GM18498 (cell line): ENCODE results near the gene FCN1.

ENCODE experiments used
- ATAC-seq: cut with Tn5 transposase; IDR thresholded peaks from one replicate; pipeline ENCODE4 v1.9.1; 2021; ENCODE audit warnings: mild to moderate bottlenecking, moderate library complexity; ENCODE audit not compliant: unreplicated experiment

The FCN1 gene

DNA sequence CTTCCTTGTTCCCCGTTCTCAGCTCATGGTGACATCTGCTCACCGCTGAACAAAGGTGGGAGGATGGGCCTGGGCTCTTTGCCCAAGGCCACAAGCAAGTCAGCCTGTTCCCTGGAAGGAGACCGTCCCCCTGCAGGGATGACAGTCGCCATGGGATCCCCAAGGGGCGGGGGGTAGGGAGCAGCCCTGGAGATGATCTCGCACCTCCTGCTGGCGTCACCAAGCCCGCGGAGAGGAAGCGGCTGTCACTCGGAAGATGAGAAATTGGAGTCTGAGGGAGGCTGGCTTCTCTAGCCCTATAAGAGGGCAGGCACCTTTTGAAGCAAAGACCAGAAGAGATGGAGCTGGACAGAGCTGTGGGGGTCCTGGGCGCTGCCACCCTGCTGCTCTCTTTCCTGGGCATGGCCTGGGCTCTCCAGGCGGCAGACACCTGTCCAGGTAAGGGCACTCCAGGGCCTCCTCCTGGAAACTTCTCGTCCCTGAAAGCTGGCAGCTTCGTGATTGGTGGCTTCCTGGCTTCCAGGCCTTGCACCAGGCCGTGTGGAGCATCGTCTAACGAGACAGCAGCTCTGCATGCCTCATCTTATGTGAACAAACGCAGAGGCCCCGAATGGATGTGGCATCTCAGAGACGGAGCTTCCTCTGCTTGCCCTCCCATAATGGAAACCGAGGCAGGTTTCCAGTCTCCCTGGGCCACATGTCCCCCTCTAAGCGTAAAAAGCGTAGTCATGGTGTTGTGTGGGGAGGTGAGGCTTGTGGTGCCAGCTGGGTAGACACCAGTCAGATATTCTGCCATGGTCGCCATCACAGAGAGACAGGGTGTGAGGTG is 37.0 kb downstream of the FCN1 start, which contains the start of gene FCN2:
Gene FCN2, plus strand, starts transcription at position 327 of the 829 bp plus-strand sequence. Its CDS starts 12 bp downstream, at position 339.
- ATAC-seq, result no peak

DNA sequence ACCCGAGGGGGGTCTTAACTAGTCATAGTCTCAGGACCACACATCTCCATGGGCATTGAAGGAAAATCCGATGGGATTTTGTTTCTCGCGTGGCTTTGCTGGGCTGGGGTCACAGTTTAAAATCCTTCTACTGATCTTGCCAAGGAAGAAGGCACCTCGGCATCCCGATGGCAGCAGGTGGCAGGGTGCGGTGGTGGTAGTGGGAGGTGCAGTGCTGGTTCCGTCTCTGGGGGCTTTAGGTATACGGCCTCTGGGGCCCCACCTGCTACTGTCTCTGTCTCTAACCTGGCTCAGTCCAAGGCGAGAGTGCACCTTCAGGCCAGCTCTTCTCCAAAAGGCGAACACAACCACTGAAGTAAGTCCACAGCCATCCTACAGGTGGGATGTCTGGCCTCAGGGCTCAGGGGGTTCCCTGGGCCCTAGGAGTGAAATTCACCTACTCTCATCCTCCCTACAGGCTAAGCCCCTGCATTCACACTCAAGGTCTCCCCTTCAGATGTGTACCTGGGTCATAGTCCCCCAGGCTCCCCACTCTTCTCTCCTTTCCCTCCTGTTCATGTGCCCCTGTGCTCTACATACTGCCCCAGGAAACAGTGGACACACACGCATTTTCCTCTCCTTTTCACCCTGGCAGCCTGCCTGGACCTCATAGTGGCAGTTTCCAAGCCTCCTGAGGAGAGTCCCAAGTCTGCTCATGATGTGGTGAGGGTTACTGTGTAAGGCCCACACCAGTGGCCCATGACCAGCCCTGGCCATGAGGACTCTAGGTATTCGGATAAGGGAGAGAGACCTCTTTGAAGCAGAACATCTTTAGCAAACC is 37.8 kb downstream of the FCN1 start:
- ATAC-seq, result no peak

- ATAC-seq, result no peak
Measured at GRCh38 chr9:134877541-134877940, 40.2 kb downstream of the FCN1 start.

DNA sequence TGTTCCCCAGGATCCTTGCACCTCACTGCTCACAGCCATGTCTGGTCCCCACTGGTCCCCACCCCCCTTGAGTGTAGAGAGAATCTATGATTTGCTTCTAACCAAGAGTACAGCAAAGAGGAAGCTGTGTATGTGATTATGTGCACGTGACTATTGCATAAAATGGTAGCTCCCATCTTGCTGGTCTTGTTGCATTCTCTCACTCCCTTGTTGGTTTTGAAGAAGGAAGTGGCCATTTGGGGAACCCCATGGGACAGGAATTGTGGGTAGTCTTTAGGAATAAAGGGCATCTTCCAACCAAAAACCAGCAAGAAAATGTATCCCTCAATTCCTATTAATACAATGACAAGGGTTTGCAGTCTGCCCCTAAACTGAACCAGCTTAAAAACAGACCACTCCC is 42.3 kb downstream of the FCN1 start:
- ATAC-seq, result no peak

DNA sequence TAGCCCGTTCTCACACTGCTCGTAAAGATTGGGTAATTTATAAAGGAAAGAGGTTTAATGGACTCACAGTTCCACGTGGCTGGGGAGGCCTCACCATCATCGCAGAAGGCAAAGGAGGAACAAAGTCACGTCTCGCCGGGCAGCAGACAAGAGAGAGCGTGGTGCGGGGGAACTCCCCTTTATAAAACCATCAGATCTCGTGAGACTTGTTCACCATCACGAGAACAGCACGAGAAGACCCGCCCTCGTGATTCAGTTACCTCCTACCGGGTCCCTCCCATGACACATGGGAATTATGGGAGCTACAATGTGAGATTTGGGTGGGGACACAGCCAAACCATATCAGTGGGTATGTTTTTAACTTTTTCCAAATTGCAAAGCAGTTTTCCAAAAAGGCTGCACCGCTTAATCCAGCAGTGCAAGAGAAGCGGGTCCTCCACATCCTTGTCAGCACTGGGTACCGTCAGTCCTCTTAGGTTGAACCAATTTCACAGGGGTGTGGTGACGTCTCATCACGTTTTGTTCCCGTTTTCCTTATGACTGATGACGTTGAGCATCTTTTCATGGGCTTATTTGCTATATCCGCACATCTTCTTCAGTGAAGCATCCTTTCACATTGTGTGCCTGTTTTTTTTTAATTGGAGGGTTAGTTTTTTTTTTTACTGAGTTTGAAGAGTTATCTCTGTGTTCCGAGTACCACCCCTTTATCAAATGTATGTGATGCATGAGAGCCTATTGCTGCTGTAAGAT is 45.1 kb downstream of the FCN1 start:
- ATAC-seq, result no peak

DNA sequence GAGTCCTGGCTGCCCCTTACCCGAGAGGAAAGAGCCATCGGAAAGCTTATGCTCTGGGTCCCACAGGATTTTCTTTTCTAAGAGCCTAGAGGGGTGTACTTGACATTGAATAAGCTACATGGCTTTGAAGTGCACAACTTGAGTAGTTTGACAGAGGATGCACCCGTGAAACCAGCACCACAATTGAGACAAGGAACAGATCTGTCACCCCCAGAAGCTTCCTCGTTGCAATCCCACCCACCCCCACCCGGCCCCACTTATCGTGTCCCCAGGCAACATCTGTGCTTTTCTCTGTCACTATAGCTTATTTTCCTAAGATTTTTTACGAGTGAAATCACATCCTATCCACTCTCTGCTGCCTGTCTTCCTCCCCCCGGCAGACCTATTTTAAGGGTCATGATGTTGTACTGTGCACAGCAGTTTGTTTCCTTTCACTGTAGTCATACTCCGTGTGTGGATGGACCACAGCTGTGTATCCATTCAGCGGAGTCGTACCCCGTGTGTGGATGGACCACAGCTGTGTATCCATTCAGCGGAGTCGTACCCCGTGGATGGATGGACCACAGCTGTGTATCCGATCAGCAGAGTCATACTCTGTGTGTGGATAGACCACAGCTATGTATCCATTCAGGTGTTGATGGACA is 45.9 kb downstream of the FCN1 start:
- ATAC-seq, result no peak

- ATAC-seq, result no peak
Measured at GRCh38 chr9:134870746-134871662, 46.7 kb downstream of the FCN1 start.

GRCh38 chr9:134870301-134870694 is 47.4 kb downstream of the FCN1 start:
- ATAC-seq, result no peak

DNA sequence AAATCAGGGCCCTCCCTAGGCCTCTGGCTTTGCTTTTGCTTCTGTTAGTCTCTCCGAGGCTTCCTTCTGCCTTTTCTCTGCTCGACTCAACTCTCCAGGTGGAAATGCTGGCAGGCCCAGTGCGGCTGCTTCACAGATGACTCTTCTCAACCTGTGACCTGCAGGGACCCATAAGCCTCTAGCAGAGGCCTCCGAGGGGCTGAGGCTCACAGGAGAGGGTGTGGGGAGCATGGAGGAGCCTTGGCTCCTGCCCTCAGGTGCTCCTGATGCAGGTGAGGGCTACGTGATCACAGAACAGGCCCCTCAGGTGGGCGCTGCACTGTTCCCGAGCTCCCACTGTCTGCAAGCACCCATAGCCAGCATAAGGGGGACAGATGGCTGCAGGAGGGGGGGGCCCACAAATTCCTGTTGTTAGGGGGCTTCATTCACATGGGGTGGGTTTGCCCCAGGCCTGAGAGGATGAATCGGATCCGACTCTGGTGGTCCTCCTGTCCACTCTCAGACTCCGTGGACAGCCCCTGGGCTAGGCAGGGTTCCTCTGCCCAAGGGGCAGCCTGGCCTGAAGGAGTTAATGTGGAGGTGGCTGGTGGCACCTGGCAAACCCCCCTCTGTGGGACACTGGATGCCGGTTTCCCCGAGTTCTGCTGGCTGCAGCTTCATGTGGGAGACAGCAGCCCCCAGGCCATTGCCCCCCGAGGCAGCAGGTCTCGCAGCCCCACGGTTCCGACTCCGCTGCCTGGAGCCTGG is 48.0 kb downstream of the FCN1 start:
- no peak for ATAC-seq

DNA sequence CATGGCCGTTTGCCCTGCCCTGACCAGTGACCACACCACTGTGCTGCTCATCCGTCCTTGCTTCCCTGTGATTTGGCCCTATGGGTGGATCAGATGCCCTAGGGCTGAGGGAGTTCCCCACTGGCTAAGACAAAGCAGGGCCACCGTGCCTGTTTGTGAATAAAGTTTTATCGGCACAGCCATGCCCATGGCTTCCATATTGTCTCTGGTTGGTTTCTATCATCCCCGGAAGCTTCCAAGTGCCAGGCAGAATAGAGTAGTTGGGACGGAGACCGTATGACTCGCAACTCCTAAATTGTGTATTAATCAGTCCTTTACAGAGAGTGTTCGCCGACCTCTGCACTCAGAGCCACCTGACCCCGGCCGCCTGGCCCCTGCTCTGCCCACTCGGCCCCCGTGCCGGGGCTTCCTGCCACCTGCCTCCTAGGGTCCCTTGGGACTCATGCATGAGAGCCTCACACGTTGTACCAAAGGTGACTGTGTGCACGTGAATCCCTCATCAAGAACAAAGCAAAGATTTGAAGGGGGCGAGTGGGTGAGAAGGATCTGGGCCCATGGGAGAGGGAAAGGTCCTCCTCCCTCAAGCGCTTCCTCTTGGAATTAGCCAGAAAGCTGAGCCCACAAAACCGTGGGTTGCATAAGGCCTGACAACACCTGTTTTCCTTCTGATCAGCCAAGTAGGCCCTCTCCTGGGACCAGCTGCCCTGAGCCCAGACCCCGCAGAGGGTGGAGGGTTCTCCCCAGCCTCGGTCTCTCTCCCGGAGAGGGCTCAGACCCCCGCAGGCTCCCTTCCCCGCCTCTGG is 48.8 kb downstream of the FCN1 start:
- no peak for ATAC-seq

DNA sequence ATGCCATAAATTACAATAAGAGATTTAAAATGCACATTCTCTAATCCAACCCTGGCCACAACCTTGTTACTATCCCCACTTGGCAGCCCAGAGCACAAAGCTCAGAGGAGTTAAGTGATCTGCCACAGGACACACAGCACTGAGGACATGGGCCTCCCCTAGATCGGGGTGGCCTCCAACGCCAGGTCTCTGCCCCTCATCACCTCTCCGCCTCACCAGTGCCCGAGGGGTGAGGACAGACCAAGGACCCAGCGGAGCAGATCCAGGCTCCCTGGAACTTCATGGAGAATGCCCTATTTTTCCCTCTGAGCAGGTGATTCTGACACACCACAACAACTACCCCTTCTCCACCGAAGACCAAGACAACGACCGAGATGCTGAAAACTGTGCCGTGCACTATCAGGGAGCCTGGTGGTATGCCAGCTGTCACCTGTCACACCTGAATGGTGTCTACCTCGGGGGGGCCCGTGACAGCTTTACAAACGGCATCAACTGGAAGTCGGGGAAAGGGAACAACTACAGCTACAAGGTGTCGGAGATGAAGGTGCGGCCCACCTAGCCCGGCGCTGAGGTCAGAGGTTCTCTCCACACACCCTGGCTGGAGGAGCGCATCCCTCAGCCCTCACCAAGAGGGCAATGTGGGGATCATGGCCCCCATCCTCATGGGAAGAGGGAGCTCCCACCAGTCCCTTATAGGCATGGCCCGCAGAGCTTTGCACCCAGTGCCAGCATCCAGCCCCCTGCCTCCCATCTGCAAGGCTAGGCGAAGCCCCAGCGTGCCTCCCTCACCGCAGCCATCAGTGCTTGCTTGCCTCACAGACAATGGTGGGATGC is 49.6 kb downstream of the FCN1 start:
- ATAC-seq, result no peak

GRCh38 chr9:134864821-134865190 is 52.9 kb downstream of the FCN1 start:
- no peak for ATAC-seq

- no peak for ATAC-seq
Measured at GRCh38 chr9:134863941-134864820, 53.5 kb downstream of the FCN1 start.

- no peak for ATAC-seq
Measured at GRCh38 chr9:134863306-134863902, 54.3 kb downstream of the FCN1 start.

GRCh38 chr9:134861595-134862334 is 55.9 kb downstream of the FCN1 start:
- ATAC-seq, result no peak
